ENCODE results near the gene PPP2R5E.
"Not testable (repeated sequence)": the region's sequence is repeated elsewhere in the genome, so short reads cannot be mapped to it uniquely, and the experiment has no call there.

The PPP2R5E gene

GRCh38 chr14:63543000-63543825 is at the start of gene PPP2R5E:
TSS of gene PPP2R5E (minus strand) at chr14:63543377. CDS start at chr14:63539685, 3,692 bp downstream.
- peak; percentile 99 for DNase-seq (ENCODE audit: low spot score)

DNA sequence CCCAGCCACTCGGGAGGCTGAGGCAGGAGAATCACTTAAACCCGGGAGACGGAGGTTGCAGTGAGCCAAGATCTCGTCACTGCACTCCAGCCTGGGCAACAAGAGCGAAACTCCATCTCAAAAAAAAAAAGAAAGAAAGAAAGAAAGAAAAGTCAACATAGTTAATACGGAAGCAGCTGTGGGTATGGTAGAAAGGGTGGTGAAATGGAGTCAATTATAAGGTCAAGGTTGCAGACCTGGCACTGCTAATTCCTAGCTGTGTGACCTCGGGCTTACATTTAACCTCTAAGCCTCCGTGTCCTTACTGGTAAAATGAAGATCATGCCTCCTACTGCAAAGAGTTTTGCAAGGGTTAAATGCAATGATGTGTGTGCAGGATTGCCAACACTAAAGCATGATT is 39.9 kb upstream of the PPP2R5E start:
- DNase-seq (ENCODE audit: low spot score) = not testable (repeated sequence)

DNA sequence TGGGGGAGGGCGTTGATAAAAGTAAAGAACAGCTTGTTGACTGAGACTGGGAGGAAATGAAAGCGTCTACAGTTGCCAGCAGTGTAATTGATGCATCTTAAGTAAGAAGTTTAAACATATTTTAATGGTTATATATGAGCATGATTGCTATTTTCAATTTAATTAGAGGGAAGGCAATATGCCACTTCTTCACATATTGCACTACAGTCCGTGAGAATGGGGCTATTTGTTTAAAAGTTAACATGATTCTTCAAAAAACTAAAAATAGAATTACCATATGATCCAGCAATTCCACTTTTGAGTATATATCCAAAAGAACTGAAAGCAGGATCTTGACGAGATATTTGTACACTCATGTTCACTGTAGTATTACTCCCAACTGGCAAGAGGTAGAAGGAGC is 38.3 kb upstream of the PPP2R5E start:
- no peak for DNase-seq (ENCODE audit: low spot score)

DNA sequence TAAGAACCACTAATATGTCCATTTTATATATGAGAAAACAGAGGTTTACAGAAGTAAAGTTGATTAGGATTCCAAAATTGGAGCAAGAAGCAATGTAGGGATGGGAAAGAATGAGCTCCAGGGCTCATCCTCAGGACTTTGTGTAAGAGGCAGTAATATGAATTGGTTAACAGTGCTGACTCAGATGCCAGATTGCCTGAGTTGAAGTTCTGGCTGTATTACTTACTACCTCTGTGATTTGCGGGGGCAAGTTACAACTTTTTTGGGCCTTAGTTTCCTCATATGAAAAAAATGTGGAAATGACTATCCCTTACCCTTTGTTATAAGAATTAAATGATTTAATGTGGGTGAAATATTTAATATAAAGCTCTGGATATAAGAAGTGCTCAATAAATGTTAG is 35.1 kb upstream of the PPP2R5E start:
- no peak for DNase-seq (ENCODE audit: low spot score)

GRCh38 chr14:63573581-63573980 is 30.4 kb upstream of the PPP2R5E start:
- no peak for DNase-seq (ENCODE audit: low spot score)

- DNase-seq (ENCODE audit: low spot score) = no peak
Observed at GRCh38 chr14:63565448-63565847, 22.3 kb upstream of the PPP2R5E start.

DNA sequence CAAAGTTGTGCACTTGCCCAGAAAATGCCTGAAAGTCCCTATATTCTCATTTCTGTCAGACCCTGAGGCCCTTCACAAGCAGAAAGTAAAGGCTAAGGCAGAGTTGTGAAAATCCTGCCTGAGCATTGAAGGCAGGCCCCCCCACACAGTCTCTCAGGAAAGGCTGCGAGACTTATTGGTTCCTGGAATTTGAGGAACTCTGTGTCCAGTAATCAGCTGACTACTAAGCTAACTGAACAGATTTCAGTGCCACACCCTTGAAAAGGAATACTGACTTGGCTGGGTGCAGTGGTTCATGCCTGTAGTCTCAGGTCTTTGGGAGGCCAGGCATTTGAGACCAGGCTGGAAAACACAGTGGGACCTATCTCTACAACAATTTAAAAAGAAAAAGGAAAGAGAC is 21.1 kb upstream of the PPP2R5E start:
- no peak for DNase-seq (ENCODE audit: low spot score)

GRCh38 chr14:63563370-63564026 is 20.3 kb upstream of the PPP2R5E start:
- no peak for DNase-seq (ENCODE audit: low spot score)

- DNase-seq (ENCODE audit: low spot score) = no peak
Observed at GRCh38 chr14:63562405-63562804, 19.2 kb upstream of the PPP2R5E start.

DNA sequence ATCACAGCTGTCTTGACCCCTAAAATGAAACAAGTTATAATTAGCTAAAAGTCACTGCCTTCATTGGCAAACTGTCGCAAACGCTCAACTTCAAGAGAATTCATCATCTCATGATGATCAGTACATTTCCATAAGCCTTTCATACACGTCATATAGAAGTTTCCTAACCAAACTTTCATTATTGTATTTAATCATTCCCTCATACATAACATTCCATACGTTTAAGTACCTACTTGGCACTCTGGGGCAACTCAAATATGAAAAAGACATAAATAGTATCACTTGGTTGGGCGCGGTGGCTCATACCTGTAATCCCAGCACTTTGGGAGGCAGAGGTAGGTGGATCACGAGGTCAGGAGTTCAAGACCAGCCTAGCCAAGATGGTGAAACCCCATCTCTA is 12.4 kb upstream of the PPP2R5E start:
- no peak for DNase-seq (ENCODE audit: low spot score)

- no peak for DNase-seq (ENCODE audit: low spot score)
Observed at GRCh38 chr14:63551332-63551731, 8.2 kb upstream of the PPP2R5E start.

DNA sequence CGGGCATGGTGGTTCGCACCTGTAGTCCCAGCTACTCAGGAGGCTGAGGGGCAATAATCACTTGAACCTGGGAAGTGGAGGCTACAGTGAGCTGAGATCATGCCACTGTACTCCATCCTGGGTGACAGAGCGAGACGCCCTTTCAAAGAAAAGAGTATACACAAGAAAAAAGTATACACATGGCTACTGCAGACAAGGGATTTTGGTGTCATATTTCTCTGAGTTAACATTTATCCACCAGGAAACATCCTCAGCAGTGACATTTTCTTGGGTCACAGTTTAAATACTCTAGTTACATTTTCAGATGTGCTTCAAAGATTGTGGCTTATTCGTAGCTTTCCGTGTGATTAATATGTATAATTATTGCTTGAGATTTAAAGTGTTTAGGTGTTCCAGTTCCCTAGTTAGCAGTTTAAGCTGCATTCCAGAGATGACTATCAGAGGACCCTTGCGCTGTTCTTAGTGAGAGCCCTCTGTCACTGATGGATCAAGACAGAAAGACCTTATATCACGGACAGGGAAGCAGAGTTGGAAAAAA is 4.7 kb upstream of the PPP2R5E start:
- DNase-seq (ENCODE audit: low spot score) = no peak

- no peak for DNase-seq (ENCODE audit: low spot score)
Observed at GRCh38 chr14:63545431-63545830, 2.3 kb upstream of the PPP2R5E start.

DNA sequence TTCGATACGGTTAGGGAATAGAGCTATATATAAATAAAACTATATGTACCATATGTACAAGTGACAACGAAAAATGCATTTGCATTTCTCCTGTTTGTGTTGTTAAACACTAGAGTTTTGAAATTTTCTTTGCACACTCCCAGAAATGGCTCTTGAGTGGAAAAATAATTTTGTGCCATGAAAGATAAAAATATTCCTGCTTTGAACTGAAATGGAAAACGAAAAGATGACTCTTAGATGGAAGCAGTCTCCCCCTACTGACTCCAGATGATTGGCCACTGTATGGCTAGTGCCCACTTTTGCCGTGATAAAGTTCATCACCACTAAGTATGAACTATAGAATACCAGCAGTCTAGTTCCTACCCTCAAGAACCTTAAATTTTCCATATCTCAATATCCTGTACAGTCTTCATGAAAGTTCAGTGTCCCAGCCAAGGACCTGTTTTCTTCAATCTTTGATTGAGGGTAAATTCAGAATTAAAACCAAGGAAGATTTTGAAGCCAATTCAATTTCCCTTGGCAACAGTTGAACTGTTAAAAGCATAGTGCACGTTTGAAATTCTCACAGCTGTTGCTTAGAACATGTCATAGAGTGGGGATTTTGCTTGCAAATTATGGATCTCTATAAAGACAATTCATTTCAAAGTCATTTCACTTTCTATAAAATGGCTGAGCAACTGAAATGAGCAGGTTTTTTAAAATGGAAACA is 1.6 kb upstream of the PPP2R5E start:
- DNase-seq (ENCODE audit: low spot score) = peak; percentile 42

- peak; percentile 39 for DNase-seq (ENCODE audit: low spot score)
Observed at GRCh38 chr14:63543826-63544406, 739 bp upstream of the PPP2R5E start.

- peak; percentile 41 for DNase-seq (ENCODE audit: low spot score)
Observed at GRCh38 chr14:63542231-63542999, 762 bp downstream of the PPP2R5E start.

DNA sequence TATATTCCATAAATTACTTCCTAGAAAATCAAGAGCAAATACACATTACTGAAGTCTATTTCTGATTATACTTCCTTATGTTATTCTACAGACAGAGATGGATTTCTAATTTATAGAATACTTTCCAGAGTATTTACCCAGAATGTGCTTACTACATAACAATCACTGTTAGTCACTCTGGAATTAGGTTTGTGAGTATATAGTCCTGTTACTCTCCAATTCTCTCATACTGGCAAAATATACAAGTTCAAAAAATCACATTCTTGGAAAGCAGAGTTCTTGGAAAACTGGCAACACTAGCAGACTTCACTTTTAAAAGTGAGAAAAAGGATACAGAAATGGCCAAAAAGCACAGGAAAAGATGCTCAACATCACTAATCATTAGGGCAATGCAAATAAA is 7.3 kb downstream of the PPP2R5E start:
- no peak for DNase-seq (ENCODE audit: low spot score)

GRCh38 chr14:63533474-63533873 is 9.7 kb downstream of the PPP2R5E start:
- no peak for DNase-seq (ENCODE audit: low spot score)

DNA sequence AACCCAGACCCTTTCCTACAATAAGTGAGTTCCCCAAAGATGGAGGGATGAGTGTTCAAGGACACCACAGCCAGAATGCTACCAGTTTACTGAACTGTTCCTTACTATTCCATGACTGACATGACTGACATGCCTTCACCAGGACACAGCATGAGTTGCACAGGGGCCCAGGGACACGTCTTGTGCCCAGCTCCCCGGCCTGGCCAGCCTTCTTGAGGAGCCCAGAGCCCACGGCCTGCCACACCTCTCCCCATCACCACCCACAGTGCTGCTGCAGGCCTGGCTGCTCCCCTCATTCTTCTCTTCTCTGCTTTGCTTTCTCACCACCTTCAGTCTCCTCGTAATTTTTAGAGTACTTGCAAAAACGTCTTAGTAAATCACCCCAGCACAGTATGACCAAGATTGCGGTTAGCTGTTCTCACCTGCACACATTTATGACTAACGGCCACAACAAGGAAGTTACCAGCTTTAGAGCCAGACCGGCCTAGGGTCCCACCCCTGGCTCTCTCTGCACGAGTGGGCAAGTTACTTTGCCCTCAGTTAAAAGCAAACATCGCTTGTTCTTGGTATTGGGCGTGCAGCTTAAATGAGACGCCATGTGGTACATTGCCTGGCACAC is 18.5 kb downstream of the PPP2R5E start:
- no peak for DNase-seq (ENCODE audit: low spot score)

DNA sequence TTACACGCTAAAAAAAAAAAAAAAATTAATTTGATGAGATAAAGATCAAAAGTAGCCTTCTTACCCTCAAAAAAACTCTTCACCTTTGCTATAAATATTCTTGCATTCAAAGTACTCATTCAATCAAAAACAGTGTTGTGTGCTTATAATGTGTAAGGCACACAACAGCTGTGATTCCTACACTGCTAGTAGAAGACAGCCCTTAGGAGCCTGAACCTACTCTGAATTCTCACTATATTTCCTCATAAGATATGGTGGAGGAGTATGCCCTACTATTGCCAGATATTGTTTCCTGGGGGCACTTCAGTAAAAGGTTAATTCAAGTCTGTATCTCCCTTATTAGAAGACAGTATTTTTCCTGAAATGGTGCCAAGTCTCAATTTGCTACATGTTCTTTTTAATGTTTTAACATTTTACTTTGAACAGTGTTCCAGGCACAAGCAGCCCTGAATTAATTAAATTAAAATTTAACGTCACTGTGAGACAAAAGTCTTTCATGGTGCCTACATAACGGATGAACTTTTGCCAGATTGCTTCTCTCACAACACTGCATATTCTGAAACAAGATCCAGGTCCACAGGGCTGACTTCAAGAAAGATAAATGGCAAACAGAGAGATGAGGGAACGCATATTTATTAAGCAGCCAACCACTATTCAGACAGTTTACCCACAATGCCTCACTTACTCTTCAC is 19.3 kb downstream of the PPP2R5E start:
- DNase-seq (ENCODE audit: low spot score) = no peak

All from cerebellar cortex (tissue), 1 donor.